BJ (cell line): ENCODE results near the gene SDHB. TPM values are rescaled to one million over a fixed set of nuclear protein-coding genes. Genes with fewer than 3 reads are reported as not detected.

Source experiments
- CTCF ChIA-PET: fragments of 350-600 bp; formaldehyde crosslinking; extraction: SDS; loops from one replicate; lab custom pipeline; 2021; ENCODE audit warnings: antibody characterized with exemption, inconsistent platforms; lab: Yijun Ruan, JAX
- POLR2A ChIA-PET: fragments of 300-600 bp; sonication (Branson Sonifier 250); formaldehyde crosslinking; extraction: SDS; loops from one replicate; lab custom pipeline; 2021; ENCODE audit warnings: antibody characterized with exemption; lab: Charles Lee
- DNase-seq: peaks from one replicate; pipeline ENCODE4 v3.0.0-alpha.2; 2011; ENCODE audit warnings: low read depth
- H3K27me3 ChIP-seq: 2 replicates; pipeline ENCODE4 v1.6.0; 2011; ENCODE audit warnings: low read length; ENCODE audit not compliant: control insufficient read depth, insufficient read depth
- H3K36me3 ChIP-seq: 2 replicates; pipeline ENCODE4 v1.5.1; 2011; ENCODE audit warnings: low read length; ENCODE audit not compliant: control insufficient read depth, insufficient read depth
- H3K4me3 ChIP-seq: 2 replicates; pipeline ENCODE4 v1.5.1; 2011; ENCODE audit warnings: low read depth, mild to moderate bottlenecking, control low read depth, low read length
- polyA plus RNA-seq: library from polyadenylated mRNA; depleted of rRNA; stranded (reverse); fragments of >200 nt; gene quantifications from 2 replicates; pipeline ENCODE4 v1.2.3, GENCODE V29; 2011
- TF ChIP-seq, protein P1 (sequence below): IDR thresholded peaks from 2 replicates; pipeline ENCODE4 v1.5.1; 2011; ENCODE audit warnings: low read depth, mild to moderate bottlenecking, control low read depth, inconsistent platforms, low read length, moderate library complexity; ENCODE audit not compliant: insufficient read depth

The SDHB gene
- polyA plus RNA-seq, 1 experiment = 115 TPM

DNA sequence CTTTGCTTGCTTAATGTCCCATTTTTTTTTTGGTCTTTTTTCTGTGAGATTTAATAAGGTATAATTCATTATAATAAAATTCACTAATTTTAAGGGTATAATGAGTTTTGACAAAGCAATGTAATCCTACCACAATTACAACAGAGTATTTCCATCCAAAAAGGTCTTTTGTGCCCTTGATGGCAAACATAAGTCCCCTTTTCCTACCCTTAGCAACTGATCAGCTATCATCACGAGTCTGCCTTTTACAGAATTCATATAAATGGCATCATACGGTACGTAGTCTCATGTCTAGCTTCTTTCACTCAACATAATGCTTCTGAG lies 7.5 kb downstream of the SDHB start:
- no peak for DNase-seq
- TF ChIP-seq, protein P1, sequence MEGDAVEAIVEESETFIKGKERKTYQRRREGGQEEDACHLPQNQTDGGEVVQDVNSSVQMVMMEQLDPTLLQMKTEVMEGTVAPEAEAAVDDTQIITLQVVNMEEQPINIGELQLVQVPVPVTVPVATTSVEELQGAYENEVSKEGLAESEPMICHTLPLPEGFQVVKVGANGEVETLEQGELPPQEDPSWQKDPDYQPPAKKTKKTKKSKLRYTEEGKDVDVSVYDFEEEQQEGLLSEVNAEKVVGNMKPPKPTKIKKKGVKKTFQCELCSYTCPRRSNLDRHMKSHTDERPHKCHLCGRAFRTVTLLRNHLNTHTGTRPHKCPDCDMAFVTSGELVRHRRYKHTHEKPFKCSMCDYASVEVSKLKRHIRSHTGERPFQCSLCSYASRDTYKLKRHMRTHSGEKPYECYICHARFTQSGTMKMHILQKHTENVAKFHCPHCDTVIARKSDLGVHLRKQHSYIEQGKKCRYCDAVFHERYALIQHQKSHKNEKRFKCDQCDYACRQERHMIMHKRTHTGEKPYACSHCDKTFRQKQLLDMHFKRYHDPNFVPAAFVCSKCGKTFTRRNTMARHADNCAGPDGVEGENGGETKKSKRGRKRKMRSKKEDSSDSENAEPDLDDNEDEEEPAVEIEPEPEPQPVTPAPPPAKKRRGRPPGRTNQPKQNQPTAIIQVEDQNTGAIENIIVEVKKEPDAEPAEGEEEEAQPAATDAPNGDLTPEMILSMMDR = no peak
- H3K27me3 ChIP-seq = no peaks in the 10 kb centered on the region
- CTCF ChIA-PET = interaction anchor here (0.6 to 6.3 kb wide), 20 partner anchors 10 to 831 kb away, joined by 3 to 81 read pairs (median 5); no protein-coding TSS in a partner anchor
- peaks cover 9% of the 10 kb centered on the region for H3K36me3 ChIP-seq
- POLR2A ChIA-PET = interaction anchor here (0.5 to 0.6 kb wide), 2 partner anchors 82 to 95 kb away, joined by 5 to 6 read pairs; no protein-coding TSS in a partner anchor
- H3K4me3 ChIP-seq = no peak overlapping the region

DNA sequence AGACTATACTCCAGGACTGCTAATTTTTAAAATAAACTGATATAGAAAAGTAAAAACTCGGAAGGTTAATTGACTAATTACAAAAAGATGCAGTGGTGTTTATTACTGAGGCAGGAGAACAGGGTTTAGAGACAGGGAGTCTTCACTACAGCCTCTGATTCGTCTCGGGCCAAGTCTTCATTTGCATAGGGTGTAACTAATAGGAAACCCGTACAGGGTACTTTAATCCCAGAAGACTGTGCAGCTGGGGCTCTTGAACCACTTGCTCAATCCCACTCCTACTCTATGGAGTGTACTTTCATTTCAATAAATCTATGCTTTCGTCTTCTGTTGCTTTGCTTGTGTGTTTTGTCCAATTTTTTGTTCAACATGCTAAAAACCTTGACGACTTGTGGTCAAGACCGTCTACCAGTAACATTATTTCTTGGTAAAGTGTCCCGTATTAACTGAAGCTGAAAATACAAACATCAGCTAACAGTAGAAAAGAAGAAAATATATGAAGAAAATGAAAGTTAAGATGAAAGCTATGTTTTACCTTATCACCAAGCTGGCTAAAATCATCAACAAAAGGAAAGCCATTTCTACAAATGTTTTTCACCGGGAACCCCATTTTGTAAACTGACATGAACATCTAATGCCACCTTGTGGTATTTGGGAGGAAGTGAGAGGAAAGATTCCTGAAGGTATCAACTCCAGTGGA lies 8.0 kb downstream of the SDHB start:
- ChIA-PET POLR2A (interaction anchor here (0.6 kb wide), 1 partner anchor 94 kb away, joined by 5 read pairs; no protein-coding TSS in a partner anchor), CTCF (interaction anchor here (0.6 to 6.3 kb wide), 21 partner anchors 10 to 831 kb away, joined by 3 to 81 read pairs (median 5); no protein-coding TSS in a partner anchor)
- Histone ChIP-seq H3K4me3 (0 out of 2 replicates have a peak overlapping the region, but pooled peaks have one; percentile 10), H3K27me3 (no peaks in the 10 kb centered on the region), H3K36me3 (peaks cover 9% of the 10 kb centered on the region)
- peak; percentile 8 for DNase-seq
- TF ChIP-seq, protein P1 = peak; percentile 74

DNA sequence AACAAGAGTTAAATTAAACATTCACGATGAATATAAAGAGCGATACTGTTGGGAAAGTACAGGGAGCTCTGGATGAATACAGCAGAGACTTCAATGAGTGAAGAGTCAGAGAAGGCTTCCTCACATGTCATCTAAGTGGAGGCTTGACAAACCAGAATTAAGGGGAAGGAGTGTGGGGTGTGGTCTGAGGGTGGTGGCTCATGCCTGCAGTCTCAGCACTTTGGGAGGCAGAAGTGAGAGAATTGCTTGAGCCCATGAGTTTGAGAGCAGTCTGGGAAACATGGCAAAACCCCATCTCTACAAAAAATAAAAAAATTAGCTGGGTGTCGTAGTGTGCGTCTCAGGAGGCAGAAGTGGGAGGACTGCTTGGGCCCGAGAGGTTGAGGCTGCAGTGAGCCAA lies 8.7 kb downstream of the SDHB start:
- DNase-seq = no peak
- Histone ChIP-seq H3K36me3 (peaks cover 9% of the 10 kb centered on the region), H3K4me3 (no peak overlapping the region), H3K27me3 (no peaks in the 10 kb centered on the region)
- TF ChIP-seq, protein P1 = no peak
- CTCF ChIA-PET = interaction anchor here (1.0 to 6.3 kb wide), 9 partner anchors 9 to 102 kb away, joined by 3 to 81 read pairs (median 13); no protein-coding TSS in a partner anchor
- POLR2A ChIA-PET = no interaction called here

DNA sequence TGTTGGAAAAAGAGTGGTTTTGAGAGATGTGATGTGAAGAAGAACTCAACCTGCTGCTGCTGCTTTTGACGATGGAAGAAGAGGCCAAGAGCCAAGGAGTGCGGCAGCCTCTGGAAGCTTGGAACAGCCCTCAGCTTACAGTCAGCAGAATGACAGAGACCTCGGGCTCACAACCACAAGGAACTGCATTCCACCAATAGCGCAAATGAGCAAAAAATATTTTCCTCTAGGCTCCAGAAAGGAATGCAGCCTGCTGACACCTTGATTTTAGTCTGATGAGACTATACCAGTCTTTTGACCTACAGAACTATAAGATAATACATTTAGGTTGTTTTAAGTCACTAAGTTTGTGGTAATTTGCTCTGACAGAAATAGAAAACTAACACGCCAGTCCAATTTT lies 10.2 kb downstream of the SDHB start:
- Histone ChIP-seq H3K4me3 (no peak overlapping the region), H3K27me3 (no peaks in the 10 kb centered on the region), H3K36me3 (peaks cover 7% of the 10 kb centered on the region)
- DNase-seq = no peak
- TF ChIP-seq, protein P1 = no peak
- CTCF ChIA-PET = interaction anchor here (1.0 to 6.3 kb wide), 4 partner anchors 57 to 94 kb away, joined by 3 to 81 read pairs (median 29); no protein-coding TSS in a partner anchor
- POLR2A ChIA-PET = no interaction called here

DNA sequence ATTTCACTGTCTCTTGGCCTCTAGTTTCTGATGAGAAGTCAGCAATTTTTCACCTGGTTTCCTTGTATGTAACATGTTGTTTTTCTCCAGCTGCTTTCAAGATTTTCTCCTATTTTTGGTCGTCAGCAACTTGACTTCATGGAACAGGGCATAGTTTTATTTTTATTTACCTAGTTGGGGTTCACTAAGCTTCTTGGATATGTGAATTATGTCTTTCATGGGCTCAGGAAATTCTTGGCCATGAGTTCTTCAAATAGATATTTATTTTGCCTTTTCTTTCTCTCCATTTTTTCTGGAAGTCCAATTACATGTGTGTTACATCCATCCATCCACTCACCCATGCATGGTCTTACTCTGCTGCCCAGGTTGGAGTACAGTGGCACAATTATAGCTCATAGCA lies 13.7 kb downstream of the SDHB start:
- DNase-seq = no peak
- POLR2A ChIA-PET = no interaction called here
- peaks cover 10% of the 10 kb centered on the region for H3K36me3 ChIP-seq
- H3K27me3 ChIP-seq = no peaks in the 10 kb centered on the region
- CTCF ChIA-PET = interaction anchor here (1.6 to 2.7 kb wide), 2 partner anchors 79 to 419 kb away, joined by 3 to 9 read pairs; no protein-coding TSS in a partner anchor
- no peak overlapping the region for H3K4me3 ChIP-seq
- TF ChIP-seq, protein P1 = no peak
